ENCODE measurements around the gene SYCP2L. TPM values are rescaled to one million over a fixed set of nuclear protein-coding genes. Genes with fewer than 3 reads are reported as not detected.

The SYCP2L gene
- 49.5 and 138 TPM in 2 replicates for total RNA-seq (2011; cell fraction: chromatin; rRNA removed; ENCODE audit: low replicate concordance)
- total RNA-seq (2011; cell fraction: nucleolus; rRNA removed): 18.3 and 30.9 TPM in 2 replicates
- total RNA-seq (2011; cell fraction: nucleoplasm; rRNA removed): 67.9 and 97.6 TPM in 2 replicates
- total RNA-seq (2014; rRNA removed) (11.2 and 18.8 TPM in 2 replicates), total RNA-seq (2014; rRNA removed; fragmentation: Illumina TruSeq; extraction: Trizol) (29.7 and 29.8 TPM in 2 replicates), total RNA-seq (2015; rRNA removed; fragmentation: Illumina TruSeq; extraction: Trizol) (22.0 and 27.1 TPM in 2 replicates), total RNA-seq (2021) (18.1 and 21.5 TPM in 2 replicates), polyA plus RNA-seq (2011; rRNA removed) (46.9 and 64.9 TPM in 2 replicates), polyA plus RNA-seq (2014; fragmentation: Illumina TruSeq; extraction: Trizol) (20.6 and 31.5 TPM in 2 replicates), polyA plus RNA-seq (2014; fragmentation: Nextera tagmentation; extraction: Ambion mirVana) (10 to 100 TPM; 12.4 to 16.2 TPM), polyA plus RNA-seq (2014; rRNA removed) (25.0 and 29.9 TPM in 2 replicates), polyA minus RNA-seq (2011; rRNA and poly(A)+ RNA removed) (20.9 and 28.4 TPM in 2 replicates), Bru-seq, nascent RNA (percentile 79 among the genes with signal in this experiment), BruChase-seq, experiment 1, labeled RNA remaining after a 2-hour chase (percentile 89 among the genes with signal in this experiment), BruChase-seq, experiment 2, labeled RNA remaining after a 6-hour chase (percentile 79 among the genes with signal in this experiment)
- 3.7 and 6.8 TPM in 2 replicates for polyA plus RNA-seq (2011; cell fraction: cytosol; rRNA removed)
- 83.3 and 135 TPM in 2 replicates for polyA plus RNA-seq (2011; cell fraction: nucleus; rRNA removed)
- 8.3 and 18.2 TPM in 2 replicates for polyA plus RNA-seq (2012)
- 7.8 and 9.1 TPM in 2 replicates for polyA minus RNA-seq (2011; cell fraction: cytosol; rRNA and poly(A)+ RNA removed)
- 20.5 and 38.4 TPM in 2 replicates for polyA minus RNA-seq (2011; cell fraction: nucleus; rRNA and poly(A)+ RNA removed)
- long read RNA-seq, experiment 1, partial matches to known transcripts: 4 of 44 reads
- long read RNA-seq, experiment 1, other reads (novel, unspliced or antisense): 40 of 44 reads
- long read RNA-seq, experiment 2, partial matches to known transcripts: 1 of 7 reads
- long read RNA-seq, experiment 2, other reads (novel, unspliced or antisense): 6 of 7 reads
- long read RNA-seq, experiment 3, partial matches to known transcripts: 0 of 7 reads
- long read RNA-seq, experiment 3, other reads (novel, unspliced or antisense): 7 of 7 reads

DNA sequence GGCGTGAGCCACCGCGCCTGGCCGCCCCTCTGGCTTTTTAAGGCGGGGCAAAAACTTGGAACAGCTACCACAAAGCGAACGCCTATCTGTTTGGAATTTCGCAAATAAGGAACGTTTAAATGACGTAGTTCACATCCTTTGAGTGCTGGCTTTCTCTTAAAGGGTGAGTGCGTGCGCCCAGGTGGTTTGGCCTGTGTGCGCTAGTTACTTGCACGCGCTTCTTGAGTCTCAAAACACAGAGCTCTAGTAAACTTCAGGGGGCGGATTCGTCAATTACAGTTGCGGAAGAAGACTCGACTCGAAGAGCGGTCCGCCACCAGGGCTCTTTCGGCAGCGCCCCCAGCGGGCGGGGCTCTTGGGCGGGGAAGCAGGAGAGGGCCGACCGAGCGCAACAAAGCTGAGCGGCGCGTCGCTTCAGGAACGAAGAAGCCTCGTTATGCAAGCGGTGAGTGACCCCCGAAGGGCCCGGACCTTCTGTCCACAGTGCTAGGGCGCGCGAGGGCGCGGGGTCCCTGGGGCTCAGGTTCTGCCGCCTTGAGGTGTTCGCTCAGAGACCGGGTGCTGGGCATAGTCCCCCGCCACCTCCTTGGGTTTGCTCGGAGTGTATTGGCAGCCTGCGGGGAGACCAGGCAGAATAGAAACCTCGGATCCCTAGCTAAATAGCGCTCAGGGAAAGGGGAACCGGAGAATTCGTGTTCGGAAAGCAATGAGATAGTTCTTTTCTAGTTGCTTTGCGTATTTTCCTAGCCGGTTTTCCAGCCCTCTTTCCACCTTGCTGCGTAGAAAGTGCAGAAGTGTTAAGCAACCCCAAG lies at the start of gene SYCP2L:
SYCP2L (plus strand) TSS at position 362 of the 812 bp plus-strand sequence; CDS start at position 437, 75 bp downstream.
- TSS peak; percentile 61 for BruUV-seq (replicated peaks)
- intact Hi-C loops (cut with micrococcal nuclease) (loop anchor here (2.0 to 5.0 kb wide), 2 partner anchors 50 to 164 kb away; partner anchors contain the start of genes MAK and TMEM14C), in situ Hi-C loops (cut with MboI) (no loop called here)
- peak; percentile 93 for ATAC-seq
- H3K9ac ChIP-seq (ENCODE audit: insufficient read depth in 1 of 2, low read depth in 2 of 2, low read length in 2 of 2): peak within 1 kb of the TSS; percentile 92 to 97
- H3K4me3 ChIP-seq: peak within 1 kb of the TSS; percentile 79
- peak within 1 kb of the TSS; percentile 91 for H3K27ac ChIP-seq (ENCODE audit: extremely low read depth, low read depth, low read length)
- CTCF ChIA-PET (ENCODE audit: low intra/inter-chr PET ratio): interaction anchor here (0.7 kb wide), 1 partner anchor 192 kb away, joined by 3 read pairs; the partner anchor contains the start of gene PAK1IP1
- H3K9me1 ChIP-seq (ENCODE audit: control insufficient read depth, insufficient read depth, low read length): no peaks in the 10 kb centered on the region
- H4K20me1 ChIP-seq (replicated peaks; ENCODE audit: control insufficient read depth, insufficient read depth, low read length): no peaks in the 10 kb centered on the region; the same call in 1 of the 2 replicates
- DNase-seq (ENCODE audit: extremely low read depth in 1 of 4, low spot score in 3 of 4): peak; percentile 78 to 95 (median 82)
- FAIRE-seq: peak; percentile 91
- H3K79me2 ChIP-seq (ENCODE audit: control insufficient read depth, insufficient read depth, low read length): peaks cover 46% of the 10 kb centered on the region
- under 1% methylated on average over 46 of the region's 58 CpGs for WGBS (ENCODE audit: insufficient coverage, low coverage, missing lambda C conversion rate)
- no peaks in the 10 kb centered on the region for H3K27me3 ChIP-seq (ENCODE audit: control insufficient read depth in 2 of 2, insufficient read depth in 2 of 2, low read length in 2 of 2)
- H3K4me2 ChIP-seq (ENCODE audit: insufficient read depth, low read length): peak within 1 kb of the TSS; percentile 98
- peaks cover 13 to 20% of the 10 kb centered on the region in 2 experiments for H3K4me1 ChIP-seq (replicated peaks in 1 of 2; ENCODE audit: control insufficient read depth in 2 of 2, insufficient read depth in 2 of 2, low read length in 2 of 2)
- POLR2A ChIA-PET: interaction anchor here (0.7 to 1.8 kb wide), 13 partner anchors 8 to 424 kb away, joined by 3 to 18 read pairs (median 4); partner anchors contain the start of gene SMIM13
- H3K36me3 ChIP-seq (ENCODE audit: control insufficient read depth, insufficient read depth, low read length): peaks cover 5% of the 10 kb centered on the region; the same call in 2 of the 3 replicates
- no peaks in the 10 kb centered on the region for H3K9me3 ChIP-seq (replicated peaks; ENCODE audit: control insufficient read depth, insufficient read depth, low read depth, low read length)
- H2AFZ ChIP-seq (ENCODE audit: low read depth, low read length): peak within 1 kb of the TSS; percentile 99
- TF ChIP-seq HDGF (IDR thresholded peaks at IDR 0.05) (no peak), ZNF79 (CRISPR knock-in tag; IDR thresholded peaks at IDR 0.05; ENCODE audit: low read depth) (no peak), CBX8 (IDR thresholded peaks at IDR 0.05; ENCODE audit: borderline replicate concordance, extremely low read depth, low read depth, low read length, poor library complexity, severe bottlenecking) (no peak), NBN (IDR thresholded peaks at IDR 0.05; ENCODE audit: low read depth) (peak; percentile 96), NR0B1 (IDR thresholded peaks at IDR 0.05; ENCODE audit: partially characterized antibody) (no peak), POLR3G (IDR thresholded peaks at IDR 0.05; ENCODE audit: extremely low read depth, insufficient read length, insufficient replicate concordance) (no peak), ZNF512 (tag; IDR thresholded peaks at IDR 0.05) (no peak)
- TF ChIP-seq, protein P1, sequence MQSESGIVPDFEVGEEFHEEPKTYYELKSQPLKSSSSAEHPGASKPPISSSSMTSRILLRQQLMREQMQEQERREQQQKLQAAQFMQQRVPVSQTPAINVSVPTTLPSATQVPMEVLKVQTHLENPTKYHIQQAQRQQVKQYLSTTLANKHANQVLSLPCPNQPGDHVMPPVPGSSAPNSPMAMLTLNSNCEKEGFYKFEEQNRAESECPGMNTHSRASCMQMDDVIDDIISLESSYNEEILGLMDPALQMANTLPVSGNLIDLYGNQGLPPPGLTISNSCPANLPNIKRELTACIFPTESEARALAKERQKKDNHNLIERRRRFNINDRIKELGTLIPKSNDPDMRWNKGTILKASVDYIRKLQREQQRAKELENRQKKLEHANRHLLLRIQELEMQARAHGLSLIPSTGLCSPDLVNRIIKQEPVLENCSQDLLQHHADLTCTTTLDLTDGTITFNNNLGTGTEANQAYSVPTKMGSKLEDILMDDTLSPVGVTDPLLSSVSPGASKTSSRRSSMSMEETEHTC (IDR thresholded peaks at IDR 0.05): no peak
